Fibroblast of skin of back (primary cell): ENCODE data around the gene CUL5. TPM values are rescaled to one million over a fixed set of nuclear protein-coding genes. Genes with fewer than 3 reads are reported as not detected.
A peak's percentile ranks its signal among the peaks of the same experiment; 100 is the strongest.

Source experiments
- DNase-seq: peaks from one replicate; pipeline ENCODE4 v3.0.0-alpha.2; 2013
- polyA plus RNA-seq, 2 experiments: library from polyadenylated mRNA; unstranded; fragments of 120-200 nt; gene quantifications; one replicate each; pipeline ENCODE4 v1.2.1, GENCODE V29; 2013; ENCODE audit not compliant: insufficient read length in 2 of 2

Gene CUL5
- 15.9 TPM for polyA plus RNA-seq (2013, experiment 1 of 2; ENCODE audit: insufficient read length)
- polyA plus RNA-seq (2013, experiment 2 of 2; ENCODE audit: insufficient read length) = 20.1 TPM

- peak; percentile 91 for DNase-seq
Observed at GRCh38 chr11:108008656-108009496, at the start of gene CUL5. TSS of gene CUL5 (plus strand) at chr11:108008898. CDS start at chr11:108009349, 451 bp downstream.

- no peak for DNase-seq
Observed at GRCh38 chr11:107961480-107961879, 47.2 kb upstream of the CUL5 start.

GRCh38 chr11:107962181-107962580 lies 46.5 kb upstream of the CUL5 start:
- no peak for DNase-seq

GRCh38 chr11:107963091-107963490 lies 45.6 kb upstream of the CUL5 start:
- no peak for DNase-seq

- DNase-seq = no peak
Observed at GRCh38 chr11:107969219-107969618, 39.5 kb upstream of the CUL5 start.

GRCh38 chr11:107970049-107970448 lies 38.6 kb upstream of the CUL5 start:
- no peak for DNase-seq

GRCh38 chr11:107973641-107974040 lies 35.1 kb upstream of the CUL5 start:
- DNase-seq = no peak

GRCh38 chr11:107988397-107989158 lies 20.1 kb upstream of the CUL5 start:
- DNase-seq = no peak

GRCh38 chr11:107991868-107992414 lies 16.8 kb upstream of the CUL5 start:
- DNase-seq = no peak

- DNase-seq = no peak
Observed at GRCh38 chr11:107996006-107996776, 12.5 kb upstream of the CUL5 start.

- DNase-seq = no peak
Observed at GRCh38 chr11:107998761-107999160, 9.9 kb upstream of the CUL5 start.

- peak; percentile 30 for DNase-seq
Observed at GRCh38 chr11:107999759-108000455, 8.8 kb upstream of the CUL5 start.

- no peak for DNase-seq
Observed at GRCh38 chr11:108002476-108002875, 6.2 kb upstream of the CUL5 start.

GRCh38 chr11:108003623-108004022 lies 5.1 kb upstream of the CUL5 start:
- DNase-seq = no peak

- no peak for DNase-seq
Observed at GRCh38 chr11:108007819-108008218, 879 bp upstream of the CUL5 start.

- peak; percentile 13 for DNase-seq
Observed at GRCh38 chr11:108009497-108010370, 1.0 kb downstream of the CUL5 start.

- DNase-seq = no peak
Observed at GRCh38 chr11:108012139-108012725, 3.5 kb downstream of the CUL5 start.

GRCh38 chr11:108016647-108017046 lies 7.9 kb downstream of the CUL5 start:
- DNase-seq = no peak

GRCh38 chr11:108018708-108019107 lies 10.0 kb downstream of the CUL5 start:
- DNase-seq = no peak

GRCh38 chr11:108019870-108020540 lies 11.3 kb downstream of the CUL5 start:
- peak; percentile 13 for DNase-seq
